HG02588 (cell line): ENCODE data around the gene LRRC31.

ENCODE experiments used
- ATAC-seq: cut with Tn5 transposase; IDR thresholded peaks from one replicate; pipeline ENCODE4 v1.9.1; 2021; ENCODE audit warnings: mild to moderate bottlenecking, moderate library complexity; ENCODE audit not compliant: unreplicated experiment

The LRRC31 gene

GRCh38 chr3:169864270-169864669, 5.5 kb downstream of the LRRC31 start:
- ATAC-seq: no peak

- ATAC-seq: peak; percentile 59
Measured at GRCh38 chr3:169863458-169863899, 6.3 kb downstream of the LRRC31 start.

GRCh38 chr3:169861871-169862270, 7.9 kb downstream of the LRRC31 start:
- no peak for ATAC-seq

- ATAC-seq: no peak
Measured at GRCh38 chr3:169857811-169858210, 11.9 kb downstream of the LRRC31 start.

- ATAC-seq: no peak
Measured at GRCh38 chr3:169855514-169855913, 14.2 kb downstream of the LRRC31 start.

- no peak for ATAC-seq
Measured at GRCh38 chr3:169850618-169851017, 19.1 kb downstream of the LRRC31 start.

GRCh38 chr3:169848741-169849140, 21.0 kb downstream of the LRRC31 start:
- ATAC-seq: no peak

GRCh38 chr3:169847896-169848295, 21.8 kb downstream of the LRRC31 start:
- ATAC-seq: no peak

GRCh38 chr3:169846458-169847193, 23.1 kb downstream of the LRRC31 start:
- ATAC-seq: peak; percentile 96

GRCh38 chr3:169842960-169843359, 26.8 kb downstream of the LRRC31 start:
- ATAC-seq: no peak

GRCh38 chr3:169841171-169841570, 28.6 kb downstream of the LRRC31 start:
- no peak for ATAC-seq

- no peak for ATAC-seq
Measured at GRCh38 chr3:169838511-169839030, 31.2 kb downstream of the LRRC31 start.

- ATAC-seq: no peak
Measured at GRCh38 chr3:169836942-169837275, 32.8 kb downstream of the LRRC31 start.

GRCh38 chr3:169836078-169836941, 33.4 kb downstream of the LRRC31 start:
- ATAC-seq: peak; percentile 88

- no peak for ATAC-seq
Measured at GRCh38 chr3:169835533-169835932, 34.2 kb downstream of the LRRC31 start.

GRCh38 chr3:169827712-169828111, 42.0 kb downstream of the LRRC31 start:
- no peak for ATAC-seq

GRCh38 chr3:169825316-169825715, 44.4 kb downstream of the LRRC31 start:
- no peak for ATAC-seq

- no peak for ATAC-seq
Measured at GRCh38 chr3:169822983-169823382, 46.8 kb downstream of the LRRC31 start.

- ATAC-seq: no peak
Measured at GRCh38 chr3:169822540-169822939, 47.2 kb downstream of the LRRC31 start.

- ATAC-seq: no peak
Measured at GRCh38 chr3:169822091-169822490, 47.6 kb downstream of the LRRC31 start.

GRCh38 chr3:169818316-169818715, 51.4 kb downstream of the LRRC31 start:
- ATAC-seq: no peak

- ATAC-seq: no peak
Measured at GRCh38 chr3:169815590-169816150, 54.1 kb downstream of the LRRC31 start.
